Upper lobe of right lung (tissue), 1 donor: ENCODE measurements around the gene ZIC2. TPM values are rescaled to one million over a fixed set of nuclear protein-coding genes. Genes with fewer than 3 reads are reported as not detected.
"Not testable (repeated sequence)": the region's sequence is repeated elsewhere in the genome, so short reads cannot be mapped to it uniquely, and the experiment has no call there.

ENCODE experiments used
- ATAC-seq: fragments of 200-7000 bp; cut with Tn5 transposase; one replicate; pipeline ENCODE4 v1.9.1; 2020; ENCODE audit warnings: mild to moderate bottlenecking, moderate library complexity
- DNase-seq: peaks from one replicate; pipeline ENCODE4 v3.0.0-alpha.2; 2020
- H3K27ac ChIP-seq: fragments of 200-600 bp; one replicate; pipeline ENCODE4 v1.8.0; 2022
- H3K27me3 ChIP-seq: fragments of 200-600 bp; one replicate; pipeline ENCODE4 v1.8.0; 2022; ENCODE audit warnings: mild to moderate bottlenecking
- H3K36me3 ChIP-seq: fragments of 200-600 bp; one replicate; pipeline ENCODE4 v1.8.0; 2022
- H3K4me1 ChIP-seq: fragments of 200-600 bp; one replicate; pipeline ENCODE4 v1.8.0; 2022
- H3K4me3 ChIP-seq: fragments of 200-600 bp; one replicate; pipeline ENCODE4 v1.8.0; 2022; ENCODE audit warnings: mild to moderate bottlenecking
- H3K9me3 ChIP-seq: fragments of 200-600 bp; one replicate; pipeline ENCODE4 v1.8.0; 2022
- intact Hi-C: fragments of 100-400 bp; cut with DNase I; formaldehyde crosslinking; loops from one replicate; pipeline ENCODE4 v1.11.0; 2022
- total RNA-seq: library from RNA; stranded (reverse); fragmentation: NEBNext Ultra II Directional; extraction: Animal tissue kit (Norgen Biotek cat#: 25700); gene quantifications from one replicate; pipeline ENCODE4 v1.2.1, GENCODE V29; 2021
- TF ChIP-seq, protein P1 (sequence below): fragments of 200-600 bp; IDR thresholded peaks from one replicate; pipeline ENCODE4 v1.8.0; 2022; ENCODE audit warnings: antibody characterized with exemption
- donor health status: DM: no; HTN: yes; CAD: no; lungs with severe emphysema.

The ZIC2 gene
- total RNA-seq, 1 donor from 2014 or later = not detected

DNA sequence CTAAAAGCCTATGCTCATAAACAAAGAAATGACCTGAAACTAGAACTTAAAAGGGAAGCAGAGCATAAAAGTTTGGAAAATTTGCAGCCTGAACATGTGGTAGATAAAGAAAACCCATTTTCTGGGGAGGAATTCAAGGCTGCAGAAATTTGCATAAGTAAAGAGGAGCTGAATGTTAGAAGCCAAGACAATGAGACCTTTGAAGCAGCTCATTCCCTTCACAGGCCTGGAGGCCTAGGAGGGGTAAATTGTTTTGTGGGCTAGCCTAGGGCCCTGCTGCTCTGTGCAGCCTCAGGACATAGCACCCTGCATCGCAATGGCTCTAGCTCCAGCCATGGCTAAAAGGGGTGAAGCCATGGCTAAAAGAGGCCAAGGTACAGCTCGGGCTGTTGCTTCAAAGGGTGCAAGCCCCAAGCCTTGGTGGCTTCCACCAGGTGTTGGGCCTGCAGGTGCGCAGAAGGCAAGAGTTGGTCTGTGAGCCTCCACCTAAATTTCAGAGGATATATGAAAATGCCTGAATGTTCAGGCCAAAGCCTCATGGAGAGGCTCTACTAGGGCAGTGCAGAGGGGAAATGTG lies 38.3 kb downstream of the ZIC2 start:
- TF ChIP-seq, protein P1, sequence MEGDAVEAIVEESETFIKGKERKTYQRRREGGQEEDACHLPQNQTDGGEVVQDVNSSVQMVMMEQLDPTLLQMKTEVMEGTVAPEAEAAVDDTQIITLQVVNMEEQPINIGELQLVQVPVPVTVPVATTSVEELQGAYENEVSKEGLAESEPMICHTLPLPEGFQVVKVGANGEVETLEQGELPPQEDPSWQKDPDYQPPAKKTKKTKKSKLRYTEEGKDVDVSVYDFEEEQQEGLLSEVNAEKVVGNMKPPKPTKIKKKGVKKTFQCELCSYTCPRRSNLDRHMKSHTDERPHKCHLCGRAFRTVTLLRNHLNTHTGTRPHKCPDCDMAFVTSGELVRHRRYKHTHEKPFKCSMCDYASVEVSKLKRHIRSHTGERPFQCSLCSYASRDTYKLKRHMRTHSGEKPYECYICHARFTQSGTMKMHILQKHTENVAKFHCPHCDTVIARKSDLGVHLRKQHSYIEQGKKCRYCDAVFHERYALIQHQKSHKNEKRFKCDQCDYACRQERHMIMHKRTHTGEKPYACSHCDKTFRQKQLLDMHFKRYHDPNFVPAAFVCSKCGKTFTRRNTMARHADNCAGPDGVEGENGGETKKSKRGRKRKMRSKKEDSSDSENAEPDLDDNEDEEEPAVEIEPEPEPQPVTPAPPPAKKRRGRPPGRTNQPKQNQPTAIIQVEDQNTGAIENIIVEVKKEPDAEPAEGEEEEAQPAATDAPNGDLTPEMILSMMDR = no peak
- Histone ChIP-seq H3K27ac (no peak overlapping the region), H3K9me3 (no peaks in the 10 kb centered on the region), H3K36me3 (no peaks in the 10 kb centered on the region), H3K4me1 (no peaks in the 10 kb centered on the region), H3K4me3 (no peak overlapping the region), H3K27me3 (peaks cover 4% of the 10 kb centered on the region)
- intact Hi-C loops = no loop called here
- DNase-seq = no peak
- ATAC-seq = no peak

DNA sequence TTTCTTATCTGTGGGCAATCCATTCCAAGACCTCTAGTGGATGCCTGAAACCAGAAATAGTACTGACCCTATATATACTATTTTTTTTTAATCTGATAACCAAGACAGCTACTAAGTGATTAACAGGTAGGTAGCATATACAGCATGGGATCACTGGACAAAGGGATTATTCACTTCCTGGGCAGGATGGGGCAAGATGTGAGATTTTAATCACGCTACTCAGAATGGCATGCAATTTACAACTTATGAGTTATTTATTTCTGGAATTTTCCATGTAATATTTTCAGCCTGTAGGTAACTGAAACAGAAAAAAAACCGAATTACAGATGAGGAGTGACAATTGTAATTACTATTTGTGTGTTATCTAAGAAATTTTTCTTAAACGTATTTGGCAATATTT lies 41.2 kb downstream of the ZIC2 start:
- H3K4me3 ChIP-seq = no peak overlapping the region
- no peaks in the 10 kb centered on the region for H3K36me3 ChIP-seq
- no peaks in the 10 kb centered on the region for H3K27me3 ChIP-seq
- H3K27ac ChIP-seq = no peak overlapping the region
- no peaks in the 10 kb centered on the region for H3K4me1 ChIP-seq
- ATAC-seq (no peak), DNase-seq (no peak)
- no peaks in the 10 kb centered on the region for H3K9me3 ChIP-seq
- TF ChIP-seq, protein P1 = no peak
- intact Hi-C loops = no loop called here

DNA sequence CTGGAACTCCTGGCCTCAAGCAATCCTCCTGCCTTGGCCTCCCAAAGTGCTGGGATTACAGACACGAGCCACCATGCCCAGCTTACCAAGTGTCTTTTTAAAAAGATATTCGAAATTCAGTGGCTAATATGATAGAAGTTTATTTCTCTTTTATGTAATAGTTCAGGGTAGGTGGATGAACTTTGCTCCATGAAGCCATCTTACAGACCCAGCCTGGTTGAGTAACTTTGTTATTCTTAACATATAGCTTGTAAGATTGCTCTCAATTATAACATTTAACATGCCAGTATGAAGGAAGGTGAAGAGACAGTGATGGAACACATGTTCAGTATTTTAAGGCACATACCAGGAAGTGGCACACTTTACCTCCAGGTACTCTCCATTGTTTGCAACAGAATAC lies 42.4 kb downstream of the ZIC2 start:
- H3K4me3 ChIP-seq = no peak overlapping the region
- no peaks in the 10 kb centered on the region for H3K36me3 ChIP-seq
- intact Hi-C loops = no loop called here
- H3K9me3 ChIP-seq = no peaks in the 10 kb centered on the region
- ATAC-seq (no peak), DNase-seq (no peak)
- H3K27ac ChIP-seq = no peak overlapping the region
- H3K4me1 ChIP-seq = no peaks in the 10 kb centered on the region
- TF ChIP-seq, protein P1 = no peak
- no peaks in the 10 kb centered on the region for H3K27me3 ChIP-seq

DNA sequence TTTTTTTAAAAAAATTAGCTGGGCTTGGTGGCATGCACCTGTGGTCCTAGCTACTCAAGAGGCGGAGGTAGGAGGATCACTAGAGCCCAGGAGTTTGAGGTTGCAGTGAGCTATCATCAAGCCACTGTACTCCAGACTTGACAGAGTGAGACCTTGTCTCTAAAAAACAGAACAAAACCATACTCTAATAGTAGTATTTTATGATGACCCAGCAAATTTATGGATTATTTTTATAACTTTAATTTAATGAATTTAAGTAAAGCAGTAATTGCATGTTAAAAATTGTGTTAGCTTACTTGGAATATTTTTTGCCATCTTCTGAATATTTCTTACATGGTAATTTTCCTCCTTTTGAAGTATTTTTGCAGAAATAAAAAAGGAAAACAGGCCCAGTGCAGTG lies 48.3 kb downstream of the ZIC2 start:
- no peak for DNase-seq
- intact Hi-C loops = no loop called here
- no peak for ATAC-seq

DNA sequence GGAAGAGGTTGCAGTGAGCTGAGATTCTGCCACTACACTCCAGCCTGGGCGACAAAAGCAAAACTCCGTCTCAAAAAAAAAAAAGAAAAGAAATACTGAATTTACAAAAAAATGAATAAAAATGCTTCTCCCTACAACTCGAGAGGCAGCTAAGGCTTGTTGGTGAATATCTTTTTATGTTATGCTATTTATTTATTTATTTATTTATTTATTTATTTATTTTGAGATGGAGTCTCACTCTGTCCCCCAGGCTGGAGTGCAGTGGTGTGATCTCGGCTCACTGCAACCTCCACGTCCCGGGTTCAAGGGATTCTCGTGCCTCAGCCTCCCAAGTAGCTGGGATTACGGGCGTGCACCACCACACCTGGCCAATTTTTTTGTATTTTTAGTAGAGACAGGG lies 51.1 kb downstream of the ZIC2 start:
- H3K27ac ChIP-seq, H3K36me3 ChIP-seq, H3K9me3 ChIP-seq, H3K4me1 ChIP-seq, H3K4me3 ChIP-seq, DNase-seq, ATAC-seq, H3K27me3 ChIP-seq, intact Hi-C loops: not testable (repeated sequence)

More for the DNA sequence above, 48.3 kb downstream of the ZIC2 start:
- Histone ChIP-seq H3K36me3 (no peaks in the 10 kb centered on the region), H3K27ac (no peak overlapping the region), H3K4me3 (no peak overlapping the region), H3K27me3 (no peaks in the 10 kb centered on the region), H3K4me1 (no peaks in the 10 kb centered on the region), H3K9me3 (no peaks in the 10 kb centered on the region)
- TF ChIP-seq, protein P1 = no peak

DNA sequence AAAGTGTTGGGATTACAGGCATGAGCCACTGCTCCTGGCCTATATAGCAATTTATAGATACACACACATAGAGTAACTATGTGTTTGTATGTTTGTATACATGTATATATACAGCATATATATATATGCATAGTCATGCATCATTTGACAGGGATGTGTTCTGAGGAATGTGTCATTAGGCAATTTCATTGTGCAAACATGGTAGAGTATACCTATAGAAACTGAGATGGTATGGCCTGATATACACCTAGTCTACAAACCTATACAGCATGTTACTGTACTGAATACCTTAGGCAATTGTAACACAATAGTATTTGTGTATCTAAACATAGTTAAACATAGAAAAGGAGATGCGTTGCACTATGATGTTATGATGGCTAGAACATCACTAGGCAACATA lies 54.4 kb downstream of the ZIC2 start:
- Histone ChIP-seq H3K4me1 (no peaks in the 10 kb centered on the region), H3K4me3 (no peak overlapping the region), H3K9me3 (no peaks in the 10 kb centered on the region), H3K27me3 (no peaks in the 10 kb centered on the region), H3K36me3 (no peaks in the 10 kb centered on the region), H3K27ac (no peak overlapping the region)
- intact Hi-C loops = no loop called here
- ATAC-seq (no peak), DNase-seq (no peak)
- TF ChIP-seq, protein P1 = no peak

Other genes with a start within 250 kb of the ZIC2 start
- gene ZIC5, start 10.0 kb upstream of the ZIC2 start, total RNA-seq = not detected
- gene PCCA, start 107.3 kb downstream of the ZIC2 start, total RNA-seq = 34.7 TPM